ENCODE results near the gene MS4A14. TPM values are rescaled to one million over a fixed set of nuclear protein-coding genes. Genes with fewer than 3 reads are reported as not detected.

Gene MS4A14
- total and polyA plus RNA-seq, 2 of the 8 experiments (the other 6 are each of a cell fraction or from before 2014, with no cell fraction given): not detected

DNA sequence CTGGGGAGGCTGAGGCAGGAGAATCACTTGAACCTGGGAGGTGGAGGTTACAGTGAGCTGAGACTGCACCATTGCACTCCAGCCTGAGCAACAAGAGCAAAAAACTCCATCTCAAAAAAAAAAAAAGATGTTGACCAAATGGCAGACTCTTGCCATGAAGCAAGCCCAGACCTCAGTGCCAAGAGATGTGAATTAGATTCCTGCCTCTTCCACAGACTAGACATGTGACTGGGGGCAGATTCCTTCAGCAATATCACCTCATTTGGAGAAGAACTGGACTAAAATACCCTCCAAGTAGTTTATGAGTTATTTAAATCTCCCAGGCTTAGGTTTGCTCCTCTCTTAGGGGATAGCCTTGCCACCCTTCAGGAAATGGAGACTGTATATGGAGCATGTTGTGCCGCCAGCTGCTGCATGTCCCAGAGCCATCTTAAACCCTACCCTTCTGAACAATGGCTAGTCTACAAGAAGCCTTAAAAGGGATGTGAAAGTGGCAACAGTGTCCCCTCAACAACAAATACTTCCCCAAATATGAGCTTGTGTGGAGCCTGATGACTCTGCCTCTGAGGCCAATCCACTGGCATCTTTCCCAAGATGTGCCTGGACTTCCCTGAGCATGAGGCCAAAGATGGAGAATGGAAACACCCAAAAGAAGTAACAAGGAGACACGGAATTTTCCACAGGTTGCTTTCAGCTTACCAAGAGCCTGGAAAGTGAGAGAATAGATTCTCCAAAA lies 18.7 kb upstream of the MS4A14 start (continued):
- TF ChIP-seq ATF3 (IDR thresholded peaks at IDR 0.05; ENCODE audit: insufficient read depth, low read depth, low read length): no peak

All from H1 (cell line).